Right atrium auricular region (tissue), 2 donors: ENCODE measurements around the gene NCKAP5. TPM values are rescaled to one million over a fixed set of nuclear protein-coding genes. Genes with fewer than 3 reads are reported as not detected.

ENCODE experiments used
- DNase-seq: peaks from one replicate; pipeline ENCODE4 v3.0.0-alpha.2; 2019; ENCODE audit warnings: low spot score
- H3K27ac ChIP-seq, 2 donors: fragments of 200-600 bp; sonication (generic); 1 replicate in 1 of 2; 2 replicates in 1 of 2; pipeline ENCODE4 v1.5.1; 2016 to 2019
- H3K27me3 ChIP-seq, 2 donors: fragments of 200-600 bp; sonication (generic); one replicate each; pipeline versions ENCODE4 v1.5.1 to v1.6.0; 2017 to 2019
- H3K36me3 ChIP-seq: fragments of 200-600 bp; sonication (generic); one replicate; pipeline ENCODE4 v1.5.1; 2016
- H3K4me1 ChIP-seq, 2 donors: fragments of 200-600 bp; sonication (generic); one replicate each; pipeline versions ENCODE4 v1.5.1 to v1.6.0; 2017 to 2019
- H3K4me3 ChIP-seq, 2 donors: fragments of 200-600 bp; sonication (generic); 1 replicate in 1 of 2; 2 replicates in 1 of 2; pipeline ENCODE4 v1.5.1; 2017 to 2019; ENCODE audit warnings: mild to moderate bottlenecking in 1 of 2, moderate library complexity in 1 of 2
- H3K9me3 ChIP-seq, 2 donors: fragments of 200-600 bp; sonication (generic); one replicate each; pipeline ENCODE4 v1.5.1; 2019
- CTCF ChIP-seq, 2 donors: fragments of 200-600 bp; sonication (generic); IDR thresholded peaks; one replicate each; pipeline ENCODE4 v1.5.1; 2019; ENCODE audit warnings: antibody characterized with exemption in 2 of 2
- total RNA-seq, 2 donors: library from RNA; depleted of rRNA; stranded (reverse); fragments of >200 nt; gene quantifications; one replicate each; pipeline ENCODE4 v1.1.0, GENCODE V29; 2016

NCKAP5 gene
- total RNA-seq, 2 donors from 2014 or later: 3.6 to 5.4 TPM

DNA sequence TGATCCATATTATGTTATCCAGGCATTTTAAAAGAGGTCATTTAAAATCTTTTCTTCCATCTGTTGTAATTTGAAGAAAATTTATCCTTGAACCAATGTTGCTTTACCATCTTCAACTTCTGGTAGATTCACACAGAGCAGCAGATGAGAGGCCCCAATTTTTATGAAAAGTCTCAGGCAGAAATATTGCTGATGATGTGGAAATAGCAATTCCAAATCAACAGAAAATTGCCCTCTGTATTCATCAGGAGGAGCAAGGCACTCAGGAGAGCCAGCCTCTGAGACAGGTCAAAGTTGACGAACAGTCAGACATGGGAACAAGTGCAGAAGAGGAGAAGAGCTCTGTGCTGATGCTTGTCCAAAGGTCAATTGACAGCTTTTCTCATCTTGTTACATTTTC is 444.9 kb downstream of the NCKAP5 start:
- TF ChIP-seq CTCF (IDR thresholded peaks at IDR 0.05): no peak
- Histone ChIP-seq H3K9me3 (no peaks in the 10 kb centered on the region), H3K27me3 (no peaks in the 10 kb centered on the region), H3K4me3 (no peak overlapping the region), H3K27ac (no peak overlapping the region), H3K4me1 (no peaks in the 10 kb centered on the region), H3K36me3 (no peaks in the 10 kb centered on the region)
- DNase-seq: no peak

GRCh38 chr2:133122529-133122928 is 445.7 kb downstream of the NCKAP5 start:
- no peaks in the 10 kb centered on the region for H3K4me1 ChIP-seq
- no peaks in the 10 kb centered on the region for H3K9me3 ChIP-seq
- no peaks in the 10 kb centered on the region for H3K27me3 ChIP-seq
- TF ChIP-seq CTCF (IDR thresholded peaks at IDR 0.05): no peak
- no peaks in the 10 kb centered on the region for H3K36me3 ChIP-seq
- DNase-seq: no peak
- no peak overlapping the region for H3K27ac ChIP-seq
- H3K4me3 ChIP-seq: no peak overlapping the region

DNA sequence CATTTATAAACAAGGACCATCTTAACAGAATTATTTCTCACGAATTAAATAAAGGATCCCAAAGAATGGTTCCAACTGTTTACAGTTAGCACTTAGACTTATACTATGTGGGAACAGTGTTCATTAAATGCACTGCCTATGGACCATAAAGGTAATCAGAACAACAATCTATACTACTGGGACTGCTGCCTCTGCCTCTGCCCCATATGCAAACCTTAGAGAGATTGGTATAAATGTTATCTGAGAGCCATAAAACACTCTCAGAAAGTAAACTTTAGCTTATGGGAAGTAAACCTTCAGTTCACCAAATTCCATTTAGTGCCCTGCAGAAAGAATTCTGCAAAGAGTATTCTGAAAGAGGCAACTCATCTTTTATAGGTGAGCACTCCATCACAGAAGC is 448.0 kb downstream of the NCKAP5 start:
- H3K36me3 ChIP-seq: no peaks in the 10 kb centered on the region
- no peak overlapping the region for H3K27ac ChIP-seq
- no peaks in the 10 kb centered on the region for H3K27me3 ChIP-seq
- no peak for TF ChIP-seq CTCF (IDR thresholded peaks at IDR 0.05)
- no peaks in the 10 kb centered on the region for H3K9me3 ChIP-seq
- H3K4me3 ChIP-seq: no peak overlapping the region
- no peaks in the 10 kb centered on the region for H3K4me1 ChIP-seq
- no peak for DNase-seq

DNA sequence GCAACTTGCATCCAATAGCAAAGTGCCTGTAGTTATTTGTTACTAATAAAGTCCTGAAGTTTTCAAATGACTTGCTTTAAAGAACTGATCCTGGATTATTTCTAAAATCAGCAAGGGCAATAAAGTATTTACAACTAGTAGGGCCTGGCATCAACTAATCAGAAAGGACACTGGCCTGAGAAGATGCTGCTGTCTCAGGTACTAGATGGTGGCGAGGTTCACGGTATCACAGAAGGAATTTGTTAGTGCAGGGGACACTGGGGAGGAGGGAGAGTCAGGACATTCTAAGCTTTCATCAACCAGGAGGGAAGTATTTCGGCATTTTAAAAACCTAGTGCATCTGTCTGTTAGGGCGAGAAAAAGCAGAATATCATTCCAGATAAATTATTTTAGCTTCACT is 458.1 kb downstream of the NCKAP5 start:
- Histone ChIP-seq H3K27me3 (no peaks in the 10 kb centered on the region), H3K4me1 (no peaks in the 10 kb centered on the region), H3K4me3 (no peak overlapping the region), H3K36me3 (no peaks in the 10 kb centered on the region), H3K9me3 (no peaks in the 10 kb centered on the region), H3K27ac (no peak overlapping the region)
- no peak for TF ChIP-seq CTCF (IDR thresholded peaks at IDR 0.05)
- no peak for DNase-seq

DNA sequence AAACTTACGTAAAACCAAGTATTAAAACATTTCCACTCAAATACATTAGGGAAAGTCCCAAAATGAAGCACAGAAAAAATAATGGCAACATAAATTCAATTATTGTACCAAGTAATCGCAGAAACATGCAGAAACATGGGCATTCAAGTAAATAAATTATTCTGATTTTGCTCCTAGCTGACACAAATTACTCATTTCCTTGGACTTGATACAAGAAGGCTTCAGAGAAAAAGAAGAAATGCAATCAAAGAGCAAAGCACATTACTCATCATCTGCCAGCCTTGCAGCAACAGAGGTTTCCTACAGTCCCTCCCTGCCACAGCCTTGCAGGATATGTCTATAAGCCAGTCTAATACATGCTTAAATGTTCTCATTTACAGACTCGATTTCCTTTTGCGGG is 458.5 kb downstream of the NCKAP5 start:
- Histone ChIP-seq H3K9me3 (no peaks in the 10 kb centered on the region), H3K36me3 (no peaks in the 10 kb centered on the region), H3K4me1 (no peaks in the 10 kb centered on the region), H3K4me3 (no peak overlapping the region), H3K27me3 (no peaks in the 10 kb centered on the region), H3K27ac (no peak overlapping the region)
- no peak for DNase-seq
- no peak for TF ChIP-seq CTCF (IDR thresholded peaks at IDR 0.05)

GRCh38 chr2:133107058-133107815 is 461.0 kb downstream of the NCKAP5 start:
- no peak for TF ChIP-seq CTCF (IDR thresholded peaks at IDR 0.05)
- Histone ChIP-seq H3K4me3 (no peak overlapping the region), H3K4me1 (no peaks in the 10 kb centered on the region), H3K27ac (no peak overlapping the region), H3K9me3 (no peaks in the 10 kb centered on the region), H3K36me3 (no peaks in the 10 kb centered on the region), H3K27me3 (no peaks in the 10 kb centered on the region)
- no peak for DNase-seq
